ENCODE results near the gene OR10P1.

GRCh38 chr12:55663391-55663790 lies 26.7 kb downstream of the OR10P1 start:
- TF ChIP-seq CTCF (IDR thresholded peaks at IDR 0.05) (no peak), POLR2A (IDR thresholded peaks at IDR 0.05) (no peak), EP300 (IDR thresholded peaks at IDR 0.05) (no peak)

Measured in ovary (tissue), 3 donors.